KMS-11 (cell line): ENCODE measurements around the gene C11orf71.

Experiments used
- H2AFZ ChIP-seq: fragments of 200-600 bp; sonication (generic); 2 replicates; pipeline ENCODE4 v1.6.1; 2016; ENCODE audit warnings: antibody characterized with exemption, mixed run types, low read depth
- H3K27ac ChIP-seq: fragments of 200-600 bp; sonication (generic); 2 replicates; pipeline ENCODE4 v1.6.1; 2016; ENCODE audit warnings: mild to moderate bottlenecking, mixed run types
- H3K27me3 ChIP-seq: fragments of 200-600 bp; sonication (generic); 2 replicates; pipeline ENCODE4 v1.6.1; 2017; ENCODE audit warnings: mild to moderate bottlenecking, low read depth, mixed run types, moderate library complexity; ENCODE audit not compliant: insufficient read depth
- H3K36me3 ChIP-seq: fragments of 200-600 bp; sonication (generic); 2 replicates; pipeline ENCODE4 v1.6.1; 2017; ENCODE audit warnings: mild to moderate bottlenecking, mixed run types; ENCODE audit not compliant: insufficient read depth
- H3K4me1 ChIP-seq: fragments of 200-600 bp; sonication (generic); 2 replicates; pipeline ENCODE4 v1.6.1; 2016; ENCODE audit warnings: mild to moderate bottlenecking, low read depth, mixed run types; ENCODE audit not compliant: poor library complexity, severe bottlenecking
- H3K4me2 ChIP-seq: fragments of 200-600 bp; sonication (generic); 2 replicates; pipeline ENCODE4 v1.7.0; 2016; ENCODE audit warnings: mild to moderate bottlenecking, mixed run types
- H3K4me3 ChIP-seq: fragments of 200-600 bp; sonication (generic); IDR thresholded peaks from 2 replicates; pipeline ENCODE4 v1.6.1; 2017; ENCODE audit warnings: low read depth, low read length, mixed read lengths; ENCODE audit not compliant: insufficient read depth
- H3K79me2 ChIP-seq: fragments of 200-600 bp; sonication (generic); 2 replicates; pipeline ENCODE4 v1.6.1; 2016; ENCODE audit warnings: low read depth, mixed run types; ENCODE audit not compliant: insufficient read depth
- H3K9ac ChIP-seq: fragments of 200-600 bp; sonication (generic); 2 replicates; pipeline ENCODE4 v1.6.1; 2016; ENCODE audit warnings: mild to moderate bottlenecking, mixed run types
- H4K20me1 ChIP-seq: fragments of 200-600 bp; sonication (generic); 2 replicates; pipeline ENCODE4 v1.6.1; 2016; ENCODE audit warnings: mild to moderate bottlenecking, mixed run types; ENCODE audit not compliant: insufficient read depth
- CTCF ChIP-seq: fragments of 200-600 bp; sonication (generic); conservative IDR thresholded peaks from 2 replicates; pipeline ENCODE4 v1.6.1; 2017; ENCODE audit warnings: low read depth, mild to moderate bottlenecking, antibody characterized with exemption, low read length, moderate library complexity, mixed read lengths

C11orf71 gene

GRCh38 chr11:114413958-114414357, 13.6 kb upstream of the C11orf71 start:
- no peak overlapping the region for H3K4me2 ChIP-seq
- H4K20me1 ChIP-seq: no peaks in the 10 kb centered on the region
- H3K9ac ChIP-seq: no peak overlapping the region
- H3K79me2 ChIP-seq: no peaks in the 10 kb centered on the region
- no peaks in the 10 kb centered on the region for H3K27me3 ChIP-seq
- H3K4me3 ChIP-seq: no peak overlapping the region
- no peak overlapping the region for H3K27ac ChIP-seq
- no peak overlapping the region for H2AFZ ChIP-seq
- H3K4me1 ChIP-seq: no peaks in the 10 kb centered on the region
- no peak for TF ChIP-seq CTCF
- no peaks in the 10 kb centered on the region for H3K36me3 ChIP-seq

- no peak for TF ChIP-seq CTCF
- H3K4me2 ChIP-seq: no peak overlapping the region
- H4K20me1 ChIP-seq: no peaks in the 10 kb centered on the region
- H3K4me3 ChIP-seq: no peak overlapping the region
- H3K27me3 ChIP-seq: no peaks in the 10 kb centered on the region
- no peaks in the 10 kb centered on the region for H3K4me1 ChIP-seq
- no peaks in the 10 kb centered on the region for H3K36me3 ChIP-seq
- H2AFZ ChIP-seq: no peak overlapping the region
- no peaks in the 10 kb centered on the region for H3K79me2 ChIP-seq
- H3K9ac ChIP-seq: no peak overlapping the region
- no peak overlapping the region for H3K27ac ChIP-seq
These were observed 12.6 kb upstream of the C11orf71 start for GRCh38 chr11:114412946-114413345.

GRCh38 chr11:114401311-114401710, 1.0 kb upstream of the C11orf71 start:
- Histone ChIP-seq H3K27ac (peak overlapping the region; percentile 93), H2AFZ (peak overlapping the region; percentile 48; the same call in 1 of the 2 replicates), H3K4me3 (no peak overlapping the region), H3K27me3 (no peaks in the 10 kb centered on the region), H3K9ac (peak overlapping the region; percentile 95; the same call in 1 of the 2 replicates), H3K79me2 (peaks cover 39% of the 10 kb centered on the region), H3K4me1 (peaks cover 15% of the 10 kb centered on the region), H4K20me1 (no peaks in the 10 kb centered on the region), H3K4me2 (peak overlapping the region; percentile 91), H3K36me3 (no peaks in the 10 kb centered on the region)
- no peak for TF ChIP-seq CTCF

GRCh38 chr11:114400915-114401223, 558 bp upstream of the C11orf71 start:
- no peak overlapping the region for H3K4me3 ChIP-seq
- H3K4me2 ChIP-seq: peak overlapping the region; percentile 91
- H3K36me3 ChIP-seq: no peaks in the 10 kb centered on the region
- TF ChIP-seq CTCF: no peak
- H2AFZ ChIP-seq: peak overlapping the region; percentile 48
- peak overlapping the region; percentile 95 for H3K9ac ChIP-seq
- peaks cover 39% of the 10 kb centered on the region for H3K79me2 ChIP-seq
- H3K27ac ChIP-seq: peak overlapping the region; percentile 93
- no peaks in the 10 kb centered on the region for H4K20me1 ChIP-seq
- H3K4me1 ChIP-seq: peaks cover 15% of the 10 kb centered on the region
- H3K27me3 ChIP-seq: no peaks in the 10 kb centered on the region
